Breast epithelium (tissue), 3 donors: ENCODE results near the gene FBXO22.

Source experiments
- POLR2A ChIP-seq: fragments of 450-650 bp; IDR thresholded peaks from one replicate; pipeline ENCODE4 v1.6.1; 2016; ENCODE audit warnings: antibody characterized with exemption, mild to moderate bottlenecking, moderate library complexity
- POLR2AphosphoS5 ChIP-seq, 3 donors: sonication (generic); formaldehyde crosslinking; IDR thresholded peaks; one replicate each; pipeline ENCODE4 v1.6.1; 2017; ENCODE audit warnings: antibody characterized with exemption in 3 of 3
- TF ChIP-seq, protein P1 (sequence below), 3 donors: fragments of 450-650 bp; IDR thresholded peaks; one replicate each; pipeline ENCODE4 v1.5.1; 2016 to 2017; ENCODE audit warnings: antibody characterized with exemption in 3 of 3, mild to moderate bottlenecking in 3 of 3, moderate library complexity in 3 of 3

DNA sequence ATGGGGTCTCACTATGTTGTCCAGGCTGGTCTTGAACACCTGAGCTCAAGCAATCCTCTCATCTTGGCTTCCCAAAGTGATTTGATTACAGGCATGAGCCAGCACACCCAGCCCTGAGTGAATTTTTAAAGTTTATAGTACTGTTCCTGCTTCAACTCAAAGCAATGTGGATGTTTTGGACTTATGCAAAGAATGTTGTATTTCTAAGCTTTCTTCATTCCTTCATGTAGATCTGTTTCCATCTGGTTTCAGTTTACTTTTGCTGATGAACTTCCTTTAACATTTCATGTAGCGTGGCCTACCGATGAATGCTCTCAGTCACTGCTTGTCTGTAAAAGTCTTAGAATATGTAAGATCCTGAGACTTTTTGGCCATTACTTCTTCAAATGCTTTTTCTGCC is 85.4 kb downstream of the FBXO22 start:
- TF ChIP-seq, protein P1, sequence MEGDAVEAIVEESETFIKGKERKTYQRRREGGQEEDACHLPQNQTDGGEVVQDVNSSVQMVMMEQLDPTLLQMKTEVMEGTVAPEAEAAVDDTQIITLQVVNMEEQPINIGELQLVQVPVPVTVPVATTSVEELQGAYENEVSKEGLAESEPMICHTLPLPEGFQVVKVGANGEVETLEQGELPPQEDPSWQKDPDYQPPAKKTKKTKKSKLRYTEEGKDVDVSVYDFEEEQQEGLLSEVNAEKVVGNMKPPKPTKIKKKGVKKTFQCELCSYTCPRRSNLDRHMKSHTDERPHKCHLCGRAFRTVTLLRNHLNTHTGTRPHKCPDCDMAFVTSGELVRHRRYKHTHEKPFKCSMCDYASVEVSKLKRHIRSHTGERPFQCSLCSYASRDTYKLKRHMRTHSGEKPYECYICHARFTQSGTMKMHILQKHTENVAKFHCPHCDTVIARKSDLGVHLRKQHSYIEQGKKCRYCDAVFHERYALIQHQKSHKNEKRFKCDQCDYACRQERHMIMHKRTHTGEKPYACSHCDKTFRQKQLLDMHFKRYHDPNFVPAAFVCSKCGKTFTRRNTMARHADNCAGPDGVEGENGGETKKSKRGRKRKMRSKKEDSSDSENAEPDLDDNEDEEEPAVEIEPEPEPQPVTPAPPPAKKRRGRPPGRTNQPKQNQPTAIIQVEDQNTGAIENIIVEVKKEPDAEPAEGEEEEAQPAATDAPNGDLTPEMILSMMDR (IDR thresholded peaks at IDR 0.05), result no peak
- TF ChIP-seq POLR2A (no peak), POLR2AphosphoS5 (IDR thresholded peaks at IDR 0.05) (no peak)
